GM12872 (cell line): ENCODE data around the gene GALNTL6.

Experiments
- TF ChIP-seq, protein P1 (sequence below): IDR thresholded peaks from 3 replicates; pipeline ENCODE4 v1.5.1; 2011; ENCODE audit warnings: low read depth, mild to moderate bottlenecking, low read length, moderate library complexity; ENCODE audit not compliant: insufficient read depth

The GALNTL6 gene

DNA sequence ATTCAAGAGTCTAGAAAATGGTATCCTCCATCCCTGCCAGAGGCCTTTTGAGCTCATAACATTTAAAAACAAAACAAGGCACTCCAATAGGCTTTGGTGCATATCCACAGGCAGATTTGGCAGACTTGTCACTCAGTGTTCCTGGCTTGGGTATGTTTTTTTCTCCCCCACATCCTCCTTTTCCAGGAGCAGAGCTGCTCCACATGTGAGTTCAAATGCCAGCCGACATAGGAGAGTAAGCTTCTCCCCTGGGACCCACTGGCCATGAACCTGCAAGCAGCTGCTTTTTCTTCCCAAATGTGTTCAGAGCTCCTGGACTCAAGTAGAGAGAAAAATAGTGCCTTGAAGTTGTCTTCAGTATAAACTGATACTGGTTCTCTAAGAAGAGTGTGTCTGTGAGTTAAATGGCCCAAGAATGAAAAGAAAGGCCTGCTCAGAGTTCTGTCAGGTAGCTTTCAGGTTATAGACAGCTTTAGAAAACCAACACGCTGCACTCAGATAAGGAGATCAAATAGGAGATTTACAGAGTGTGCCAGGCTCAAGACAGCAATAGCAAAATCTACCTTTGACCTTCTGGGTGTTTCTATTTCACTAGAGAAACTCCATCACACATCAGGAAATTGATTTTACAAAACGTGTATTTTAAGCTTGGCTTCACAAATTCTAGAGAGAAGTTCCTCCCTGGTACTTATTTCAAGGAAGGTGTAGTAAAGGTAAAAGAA lies 1192.9 kb downstream of the GALNTL6 start:
- TF ChIP-seq, protein P1, sequence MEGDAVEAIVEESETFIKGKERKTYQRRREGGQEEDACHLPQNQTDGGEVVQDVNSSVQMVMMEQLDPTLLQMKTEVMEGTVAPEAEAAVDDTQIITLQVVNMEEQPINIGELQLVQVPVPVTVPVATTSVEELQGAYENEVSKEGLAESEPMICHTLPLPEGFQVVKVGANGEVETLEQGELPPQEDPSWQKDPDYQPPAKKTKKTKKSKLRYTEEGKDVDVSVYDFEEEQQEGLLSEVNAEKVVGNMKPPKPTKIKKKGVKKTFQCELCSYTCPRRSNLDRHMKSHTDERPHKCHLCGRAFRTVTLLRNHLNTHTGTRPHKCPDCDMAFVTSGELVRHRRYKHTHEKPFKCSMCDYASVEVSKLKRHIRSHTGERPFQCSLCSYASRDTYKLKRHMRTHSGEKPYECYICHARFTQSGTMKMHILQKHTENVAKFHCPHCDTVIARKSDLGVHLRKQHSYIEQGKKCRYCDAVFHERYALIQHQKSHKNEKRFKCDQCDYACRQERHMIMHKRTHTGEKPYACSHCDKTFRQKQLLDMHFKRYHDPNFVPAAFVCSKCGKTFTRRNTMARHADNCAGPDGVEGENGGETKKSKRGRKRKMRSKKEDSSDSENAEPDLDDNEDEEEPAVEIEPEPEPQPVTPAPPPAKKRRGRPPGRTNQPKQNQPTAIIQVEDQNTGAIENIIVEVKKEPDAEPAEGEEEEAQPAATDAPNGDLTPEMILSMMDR: no peak

DNA sequence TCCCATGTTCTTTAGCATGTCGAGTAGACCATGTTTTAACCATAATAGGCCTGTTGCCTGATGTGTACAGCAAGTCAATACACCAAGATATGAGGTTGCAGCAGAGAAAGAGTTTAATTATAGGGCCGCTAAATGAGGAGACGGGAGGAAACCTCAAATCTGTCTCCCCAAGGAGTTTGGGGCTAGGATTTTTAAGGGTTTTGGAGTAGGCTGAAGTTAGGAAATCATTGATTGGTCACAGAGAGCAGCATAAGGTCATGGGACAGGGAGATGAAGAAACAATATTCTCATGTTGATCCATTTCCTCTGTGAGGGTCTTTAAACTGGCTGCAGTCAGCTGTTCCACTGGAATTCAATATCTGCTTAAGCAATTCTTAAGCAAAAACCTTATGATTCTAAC lies 1195.2 kb downstream of the GALNTL6 start:
- TF ChIP-seq, protein P1: no peak

DNA sequence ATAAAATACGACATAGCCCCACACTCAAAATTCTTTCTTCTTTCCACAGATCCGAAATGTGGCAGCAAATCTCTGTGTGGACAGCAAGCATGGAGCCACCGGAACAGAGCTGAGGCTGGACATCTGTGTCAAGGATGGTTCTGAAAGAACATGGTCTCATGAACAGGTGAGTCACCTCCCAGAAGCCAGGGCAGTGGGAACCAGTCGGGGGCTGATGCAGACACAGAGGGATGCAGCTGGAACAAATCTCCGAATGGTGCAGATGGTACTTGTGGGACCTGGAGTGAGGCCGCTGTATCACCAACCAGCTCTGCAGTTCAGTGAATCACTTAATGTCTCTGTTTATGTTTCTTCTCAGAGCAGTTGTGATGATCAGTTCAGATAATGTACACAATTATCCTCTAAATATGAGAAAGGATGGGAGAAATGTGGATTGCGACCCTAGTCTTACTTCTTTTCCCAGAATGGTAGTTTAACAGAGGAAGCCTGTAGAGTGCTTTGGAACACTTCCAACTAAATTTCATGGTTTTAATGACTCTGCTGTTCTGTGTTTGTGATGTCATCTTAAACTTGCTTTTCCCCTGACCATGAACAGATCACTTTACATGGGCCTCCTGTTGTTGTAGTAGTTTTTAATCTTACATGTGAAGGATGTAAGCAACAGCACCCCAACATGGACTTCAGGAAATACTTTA lies 1196.1 kb downstream of the GALNTL6 start:
- TF ChIP-seq, protein P1: no peak

DNA sequence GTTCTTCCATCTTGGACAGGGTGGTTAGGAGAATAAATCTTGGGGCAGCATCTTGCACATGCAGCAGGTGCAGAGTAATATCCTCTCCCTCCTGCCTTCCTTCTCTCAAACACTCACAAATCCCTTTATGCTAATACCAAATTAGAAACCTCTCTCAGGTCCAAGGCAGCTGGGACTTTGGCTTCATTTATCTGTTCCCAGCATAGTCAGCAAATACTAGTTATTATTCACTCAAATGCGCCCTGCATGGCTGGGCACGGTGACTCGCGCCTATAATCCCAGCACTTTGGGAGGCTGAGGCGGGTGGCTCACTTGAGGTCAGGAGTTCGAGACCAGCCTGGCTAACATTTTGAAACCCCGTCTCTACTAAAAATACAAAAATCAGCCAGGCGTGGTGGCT lies 1199.4 kb downstream of the GALNTL6 start:
- TF ChIP-seq, protein P1: no peak

DNA sequence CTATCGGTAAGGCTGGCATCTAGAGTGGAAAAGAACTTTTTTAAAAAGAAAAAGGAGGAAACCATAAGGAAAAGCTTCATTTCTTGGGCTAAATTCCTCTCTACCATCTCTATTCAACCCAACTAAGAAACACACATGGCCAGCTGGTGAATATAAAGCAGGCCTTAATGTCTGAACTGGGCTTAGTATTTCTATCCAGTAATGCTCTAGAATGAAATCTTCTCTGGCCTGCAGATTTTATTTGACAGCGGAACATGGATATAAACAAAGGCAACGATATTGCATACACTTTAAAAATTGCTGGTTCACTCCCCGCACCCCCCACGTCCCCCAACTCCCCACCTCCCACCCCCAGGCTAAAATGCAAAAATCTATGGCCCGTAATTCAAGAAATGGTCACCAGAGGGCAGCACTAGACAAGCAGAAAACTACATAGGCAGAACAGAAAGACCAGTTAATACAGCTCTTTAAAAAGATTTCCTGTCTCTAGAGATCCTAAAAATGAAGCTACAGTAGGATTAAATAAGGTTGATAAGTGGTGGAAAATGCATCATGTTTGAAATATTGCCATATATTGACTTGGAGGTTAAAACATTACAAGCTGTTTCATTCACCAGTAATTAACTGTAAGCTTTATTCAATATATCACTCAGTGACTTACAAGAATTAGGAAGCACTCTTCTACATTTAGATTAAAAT lies 1200.2 kb downstream of the GALNTL6 start:
- TF ChIP-seq, protein P1: peak; percentile 64

DNA sequence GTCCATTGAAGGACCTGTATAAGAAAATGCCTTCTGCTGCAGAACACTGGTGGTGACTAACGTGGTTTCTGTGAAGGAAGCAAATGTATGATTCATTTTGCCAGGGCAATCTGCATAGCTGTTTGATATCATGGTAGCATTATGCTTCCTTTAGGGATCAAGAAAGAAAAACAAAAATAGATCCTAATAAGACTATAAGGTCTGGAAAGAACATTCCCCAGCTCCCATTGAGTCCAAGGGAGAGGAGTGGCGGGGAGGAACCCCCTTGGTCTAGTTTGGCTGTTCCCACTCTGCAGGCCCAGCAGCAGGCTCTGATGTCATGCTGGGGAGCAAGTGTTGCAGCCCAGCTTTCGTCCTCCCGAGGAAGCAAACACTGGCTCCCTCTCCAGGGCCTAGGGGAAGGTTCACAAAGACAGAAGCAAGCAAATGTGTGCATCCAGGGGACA lies 1200.9 kb downstream of the GALNTL6 start:
- TF ChIP-seq, protein P1: no peak

DNA sequence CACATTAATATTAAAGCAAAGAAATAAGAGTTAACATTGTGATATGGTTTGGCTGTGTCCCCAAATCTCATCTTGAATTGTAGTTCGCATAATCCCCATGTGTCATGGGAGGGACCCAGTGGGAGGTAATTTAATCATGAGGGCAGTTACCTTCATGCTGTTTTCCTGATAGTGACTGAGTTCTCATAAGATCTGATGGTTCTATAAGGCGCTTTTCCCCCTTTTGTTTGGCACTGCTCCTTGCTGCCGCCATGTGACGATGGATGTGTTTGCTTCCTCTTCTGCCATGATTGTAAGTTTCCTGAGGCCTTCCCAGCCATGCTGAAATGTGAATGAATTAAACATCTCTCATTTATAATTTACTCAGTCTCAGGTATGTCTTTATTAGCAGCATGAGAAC lies 1201.6 kb downstream of the GALNTL6 start:
- TF ChIP-seq, protein P1: no peak
